Activated gamma-delta T cell treated with Interleukin-2 at 50 U/mL for 16 hours (primary cell): ENCODE data around the gene UBE2Q2.
A peak's percentile ranks its signal among the peaks of the same experiment; 100 is the strongest.
"Not testable (repeated sequence)": the region's sequence is repeated elsewhere in the genome, so short reads cannot be mapped to it uniquely, and the experiment has no call there.

Source experiments
- DNase-seq: peaks from one replicate; pipeline ENCODE4 v3.0.0-alpha.2; 2020

The UBE2Q2 gene

GRCh38 chr15:75842722-75843677, at the start of gene UBE2Q2:
Gene UBE2Q2 (plus strand): TSS chr15:75843447. CDS start chr15:75843667, 220 bp downstream.
- peak; percentile 66 for DNase-seq

DNA sequence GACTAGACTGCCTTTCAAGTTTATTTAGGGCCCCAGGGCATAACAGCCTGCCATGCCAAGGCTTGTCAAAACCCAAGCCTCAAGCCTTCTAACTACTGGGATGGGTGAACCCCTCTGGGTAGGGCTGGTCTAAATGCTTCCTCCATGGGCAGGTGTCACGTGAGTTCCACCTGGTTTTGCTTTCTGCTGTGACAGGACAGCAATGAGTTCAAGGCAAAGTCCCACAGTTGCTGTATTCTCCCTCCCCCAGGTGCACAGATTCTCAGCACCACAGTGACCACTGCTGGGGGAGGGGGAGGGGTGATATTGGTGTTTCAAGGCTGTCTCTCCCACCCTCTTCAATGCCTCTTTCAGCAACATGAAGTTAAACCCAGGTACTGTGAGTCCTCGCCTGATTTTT, 46.9 kb upstream of the UBE2Q2 start:
- DNase-seq = no peak

DNA sequence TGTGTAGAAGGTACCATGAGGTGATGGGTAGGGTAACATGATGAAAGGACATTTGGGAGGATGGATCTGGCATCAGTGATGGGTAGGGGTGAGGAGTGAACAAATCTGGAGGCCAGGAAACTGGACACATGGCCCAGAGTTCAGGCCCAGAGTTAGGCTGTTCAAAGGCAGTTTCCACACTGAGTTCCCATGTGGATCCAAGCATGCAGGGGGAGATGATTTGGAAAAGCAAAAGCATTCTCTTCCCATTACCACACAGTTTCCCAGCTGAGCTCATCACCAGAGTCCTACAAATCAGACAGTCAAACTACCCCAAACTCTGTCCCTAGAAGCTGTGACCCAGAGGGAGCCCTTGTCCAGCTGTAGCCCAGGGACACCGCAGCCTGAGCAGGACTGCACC, 46.1 kb upstream of the UBE2Q2 start:
- not testable (repeated sequence) for DNase-seq

GRCh38 chr15:75799190-75799589, 44.1 kb upstream of the UBE2Q2 start:
- DNase-seq = no peak

DNA sequence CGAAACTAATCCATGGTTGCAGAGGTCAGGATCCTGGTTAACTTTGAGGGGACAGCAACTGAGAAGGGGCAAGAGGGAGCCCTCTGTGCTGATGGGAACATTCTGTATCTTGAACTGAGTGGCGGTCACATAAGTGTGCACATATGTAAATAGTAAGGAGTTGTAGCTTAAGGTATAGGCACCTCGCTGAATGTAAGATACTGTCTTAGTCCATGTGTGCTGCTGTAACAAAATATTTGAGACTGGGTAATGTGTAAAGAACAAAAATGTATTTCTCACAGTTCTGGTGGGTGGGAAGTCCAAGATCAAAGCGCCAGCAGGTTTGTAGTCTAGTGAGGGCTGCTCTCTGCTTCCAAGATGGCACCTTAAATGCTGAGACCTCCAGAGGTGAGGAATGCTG, 42.8 kb upstream of the UBE2Q2 start:
- not testable (repeated sequence) for DNase-seq

DNA sequence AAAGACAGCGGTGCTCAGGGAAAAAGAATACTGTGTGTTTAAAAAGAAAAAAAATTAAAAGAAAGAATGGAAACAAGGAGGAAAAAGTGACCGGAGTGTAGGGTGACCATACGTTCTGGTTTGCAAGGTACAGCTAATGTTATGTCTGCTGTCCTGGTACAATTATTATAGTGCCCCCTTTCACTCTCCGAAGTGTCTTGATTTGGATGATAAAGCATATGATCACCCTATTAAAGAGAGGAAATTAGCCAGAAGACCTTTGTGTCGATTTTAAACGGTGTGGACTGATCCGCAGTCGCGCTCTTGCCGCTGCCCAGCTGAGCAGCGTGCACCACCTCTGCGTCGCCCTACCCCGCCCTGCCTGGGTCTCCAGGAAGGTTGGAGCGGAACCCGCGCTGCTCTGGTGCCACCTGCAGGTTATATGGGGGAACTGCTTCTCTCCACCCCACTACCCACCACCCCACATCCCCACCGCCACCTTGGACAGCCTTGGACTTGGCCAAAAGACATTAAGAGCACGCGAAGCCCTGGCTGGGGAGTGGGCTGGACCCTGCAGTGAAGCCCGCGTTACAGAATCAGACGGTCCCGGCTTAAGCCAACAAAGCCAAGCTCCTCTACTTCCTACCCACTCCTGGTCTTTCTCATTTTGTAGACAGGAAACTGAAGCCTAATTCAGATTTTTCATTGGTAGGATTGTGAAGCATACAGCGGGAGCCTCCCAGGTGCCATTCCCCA, 41.2 kb upstream of the UBE2Q2 start:
- peak; percentile 74 for DNase-seq

DNA sequence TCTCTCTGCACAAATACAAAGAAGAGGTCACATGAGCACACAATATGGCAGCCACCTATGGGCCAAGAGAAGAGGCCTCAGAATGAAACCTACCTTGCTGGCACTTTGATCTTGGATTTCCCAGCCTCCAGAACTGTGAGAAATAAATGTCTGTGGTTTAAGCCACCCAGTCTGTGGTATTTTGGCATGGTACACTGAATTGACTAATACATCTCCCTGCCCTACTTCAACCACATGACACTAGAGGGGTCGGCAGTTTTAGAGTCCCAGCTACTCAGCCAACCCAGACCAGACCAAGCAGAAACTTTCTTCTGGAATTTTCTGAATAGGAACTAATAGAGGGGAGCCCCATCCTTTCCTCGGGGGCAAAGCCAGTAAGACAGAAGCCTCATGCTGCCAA, 35.8 kb upstream of the UBE2Q2 start:
- DNase-seq = not testable (repeated sequence)

- not testable (repeated sequence) for DNase-seq
These were observed 35.2 kb upstream of the UBE2Q2 start for GRCh38 chr15:75808009-75808408.

- no peak for DNase-seq
These were observed 34.7 kb upstream of the UBE2Q2 start for GRCh38 chr15:75808563-75808962.

GRCh38 chr15:75809986-75810750, 33.1 kb upstream of the UBE2Q2 start:
- no peak for DNase-seq

DNA sequence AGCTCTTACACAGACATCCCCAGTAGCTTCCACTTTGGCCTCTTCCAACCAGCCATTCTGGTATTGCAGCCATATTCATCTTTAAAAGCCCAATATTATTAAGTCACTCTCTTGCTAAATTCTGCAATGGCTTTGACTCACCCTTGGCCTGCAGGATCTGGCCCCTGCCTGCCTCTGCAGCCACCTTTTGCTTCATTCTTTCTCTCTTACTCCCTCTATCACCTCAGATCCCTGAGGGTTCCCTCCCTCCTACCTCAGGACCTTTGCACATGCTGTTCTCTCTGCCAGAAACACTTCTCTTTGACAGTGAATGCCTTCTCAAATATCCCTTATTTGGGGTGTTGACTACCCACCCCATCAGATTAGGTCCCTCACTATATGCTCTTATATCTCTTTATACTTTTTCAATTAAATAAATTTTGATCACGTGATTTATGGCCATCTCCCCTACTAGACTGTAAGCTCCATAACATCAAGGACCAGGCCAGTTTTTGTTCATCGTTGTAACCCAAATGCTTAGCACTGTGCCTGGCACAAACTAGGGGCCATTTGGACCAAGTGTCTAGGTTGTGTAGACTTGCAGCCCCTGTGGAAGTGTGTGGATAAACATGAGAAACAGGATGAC, 32.3 kb upstream of the UBE2Q2 start:
- no peak for DNase-seq

GRCh38 chr15:75811626-75812025, 31.6 kb upstream of the UBE2Q2 start:
- DNase-seq = no peak

- no peak for DNase-seq
These were observed 28.5 kb upstream of the UBE2Q2 start for GRCh38 chr15:75814794-75815193.

GRCh38 chr15:75815811-75816719, 27.2 kb upstream of the UBE2Q2 start:
- no peak for DNase-seq

- DNase-seq = no peak
These were observed 25.9 kb upstream of the UBE2Q2 start for GRCh38 chr15:75817138-75817935.

- DNase-seq = no peak
These were observed 23.0 kb upstream of the UBE2Q2 start for GRCh38 chr15:75820206-75820605.

- no peak for DNase-seq
These were observed 21.4 kb upstream of the UBE2Q2 start for GRCh38 chr15:75821786-75822345.

DNA sequence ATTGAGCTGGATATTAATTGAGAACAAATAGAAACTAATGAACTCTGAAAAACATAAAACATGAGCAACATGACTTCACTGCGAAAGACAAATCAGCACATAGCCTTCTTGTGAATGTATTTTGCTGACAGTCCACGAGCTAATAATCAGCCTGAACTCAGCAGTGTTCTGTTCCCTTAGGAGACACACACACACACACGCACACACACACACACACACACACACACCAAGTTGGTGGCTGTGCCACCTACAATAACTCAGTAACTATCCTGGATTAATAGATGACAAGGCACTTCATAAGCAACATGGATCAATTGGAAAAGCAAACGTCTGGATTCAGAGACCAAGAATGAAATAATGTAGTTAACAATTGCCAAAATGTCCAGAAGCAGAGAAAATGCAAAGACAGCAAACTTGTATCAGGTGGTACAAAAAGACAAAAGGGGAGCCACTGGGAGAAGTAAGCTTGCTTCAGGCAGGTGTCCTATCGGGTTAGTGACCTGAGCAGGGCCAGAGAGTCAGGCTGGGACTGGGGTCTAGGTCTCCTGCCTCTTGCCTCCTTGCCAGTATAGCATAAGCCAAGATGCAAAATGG, 20.5 kb upstream of the UBE2Q2 start:
- DNase-seq = no peak

GRCh38 chr15:75823860-75824613, 19.2 kb upstream of the UBE2Q2 start:
- no peak for DNase-seq
